Kidney capillary endothelial cell (primary cell): ENCODE measurements around the gene PDE4B.
A peak's percentile ranks its signal among the peaks of the same experiment; 100 is the strongest.
"Not testable (repeated sequence)": the region's sequence is repeated elsewhere in the genome, so short reads cannot be mapped to it uniquely, and the experiment has no call there.

Experiments
- DNase-seq: peaks from one replicate; pipeline ENCODE4 v3.0.0-alpha.2; 2018; ENCODE audit warnings: low spot score

PDE4B gene

GRCh38 chr1:65953170-65953569 is 160.5 kb downstream of the PDE4B start:
- peak; percentile 51 for DNase-seq

- no peak for DNase-seq
Observed at GRCh38 chr1:65955071-65955470, 162.4 kb downstream of the PDE4B start.

- DNase-seq, result no peak
Observed at GRCh38 chr1:65955503-65955902, 162.8 kb downstream of the PDE4B start.

- DNase-seq, result peak; percentile 51
Observed at GRCh38 chr1:65958561-65959350, 166.1 kb downstream of the PDE4B start.

GRCh38 chr1:65959896-65960567 is 167.3 kb downstream of the PDE4B start:
- no peak for DNase-seq

- no peak for DNase-seq
Observed at GRCh38 chr1:65963156-65963888, 170.6 kb downstream of the PDE4B start.

GRCh38 chr1:65964123-65964522 is 171.4 kb downstream of the PDE4B start:
- no peak for DNase-seq

GRCh38 chr1:65965112-65965996 is 172.7 kb downstream of the PDE4B start:
- no peak for DNase-seq

- not testable (repeated sequence) for DNase-seq
Observed at GRCh38 chr1:65967492-65967891, 174.8 kb downstream of the PDE4B start.

GRCh38 chr1:65971547-65971946 is 178.9 kb downstream of the PDE4B start:
- DNase-seq, result no peak

GRCh38 chr1:65975708-65976107 is 183.0 kb downstream of the PDE4B start:
- DNase-seq, result no peak

- no peak for DNase-seq
Observed at GRCh38 chr1:65979136-65980044, 186.7 kb downstream of the PDE4B start.

GRCh38 chr1:65980237-65980636 is 187.5 kb downstream of the PDE4B start:
- DNase-seq, result no peak

GRCh38 chr1:65983500-65983899 is 190.8 kb downstream of the PDE4B start:
- no peak for DNase-seq

GRCh38 chr1:65985393-65986066 is 192.8 kb downstream of the PDE4B start:
- DNase-seq, result no peak

- no peak for DNase-seq
Observed at GRCh38 chr1:65986146-65986545, 193.5 kb downstream of the PDE4B start.

- DNase-seq, result no peak
Observed at GRCh38 chr1:65990161-65990560, 197.5 kb downstream of the PDE4B start.

GRCh38 chr1:65991694-65992093 is 199.0 kb downstream of the PDE4B start:
- DNase-seq, result no peak

- no peak for DNase-seq
Observed at GRCh38 chr1:65992165-65992821, 199.6 kb downstream of the PDE4B start.

GRCh38 chr1:65992831-65993271 is 200.2 kb downstream of the PDE4B start:
- DNase-seq, result no peak
